Activated T-cell treated with anti-CD3 and anti-CD28 coated beads, Interleukin-2, amount 50 U/mL, for 1 hour (primary cell): ENCODE results near the gene DNAH8.

Source experiments
- DNase-seq: peaks from one replicate; pipeline ENCODE4 v3.0.0-alpha.2; 2020

Gene DNAH8

GRCh38 chr6:38797391-38797790 lies 82.3 kb downstream of the DNAH8 start:
- no peak for DNase-seq

- DNase-seq = no peak
Measured at GRCh38 chr6:38799529-38800184, 84.5 kb downstream of the DNAH8 start.

DNA sequence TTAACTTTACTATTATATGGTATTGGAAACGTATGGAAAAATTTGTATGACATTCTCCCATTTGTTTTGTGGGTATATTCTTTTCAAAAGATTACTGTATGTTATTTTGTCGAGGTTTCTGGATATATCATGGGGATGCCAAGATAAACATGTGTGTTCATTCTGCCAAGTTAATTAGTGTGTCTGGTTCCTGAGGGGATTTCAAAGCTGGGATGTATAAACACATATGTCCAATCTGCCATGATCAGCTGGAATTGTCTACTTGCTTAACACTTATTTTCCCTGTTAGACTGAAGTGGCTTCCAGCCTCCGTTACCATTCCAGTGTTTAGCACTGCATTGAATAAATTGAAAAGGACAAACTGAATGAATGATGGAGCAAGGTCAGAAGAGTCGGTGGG lies 86.2 kb downstream of the DNAH8 start:
- no peak for DNase-seq

GRCh38 chr6:38802497-38802896 lies 87.4 kb downstream of the DNAH8 start:
- no peak for DNase-seq

DNA sequence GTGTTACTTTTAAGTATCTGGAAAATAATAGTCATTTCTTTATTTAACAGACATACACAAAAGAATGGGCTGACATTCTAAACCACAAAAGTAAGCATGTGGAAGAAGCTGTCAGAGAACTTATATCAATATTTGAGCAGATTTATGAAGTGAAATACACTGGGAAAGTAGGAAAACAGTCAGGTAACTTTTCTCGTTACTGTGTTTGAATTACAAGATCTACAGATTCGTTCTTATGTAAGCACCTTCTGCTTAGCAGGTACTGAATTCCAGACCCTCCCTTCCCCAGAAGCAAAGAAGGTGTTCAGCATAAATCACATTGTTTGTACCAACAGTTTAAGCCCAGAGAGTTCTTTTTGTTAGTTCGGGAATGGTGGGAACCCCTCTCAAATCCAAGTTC lies 88.0 kb downstream of the DNAH8 start:
- no peak for DNase-seq

GRCh38 chr6:38804358-38804757 lies 89.2 kb downstream of the DNAH8 start:
- DNase-seq = no peak

DNA sequence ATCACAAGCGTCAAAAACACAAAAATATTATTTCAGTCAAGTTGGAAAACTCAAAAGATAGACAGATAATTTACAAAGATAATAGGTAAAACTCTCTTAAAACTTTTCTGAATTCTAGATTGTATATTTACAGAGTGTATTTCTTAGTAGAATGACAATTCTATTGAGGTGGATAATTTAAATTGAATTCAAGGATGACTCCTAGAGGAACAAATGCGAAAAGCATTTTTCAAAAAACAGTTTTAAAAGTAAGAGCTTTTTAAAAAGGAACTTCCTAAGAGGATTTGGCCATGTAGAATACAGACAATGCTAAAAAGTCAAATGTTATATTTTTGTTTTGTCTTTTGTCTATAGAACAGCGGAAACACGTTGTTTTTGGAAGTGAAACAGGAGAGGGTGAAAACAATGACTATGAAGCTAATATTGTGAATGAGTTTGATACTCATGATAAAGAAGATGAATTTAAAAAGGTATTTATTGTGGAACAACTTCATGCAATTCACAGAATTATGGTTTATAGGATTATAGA lies 90.1 kb downstream of the DNAH8 start:
- DNase-seq = no peak

- DNase-seq = no peak
Measured at GRCh38 chr6:38805692-38806091, 90.6 kb downstream of the DNAH8 start.

DNA sequence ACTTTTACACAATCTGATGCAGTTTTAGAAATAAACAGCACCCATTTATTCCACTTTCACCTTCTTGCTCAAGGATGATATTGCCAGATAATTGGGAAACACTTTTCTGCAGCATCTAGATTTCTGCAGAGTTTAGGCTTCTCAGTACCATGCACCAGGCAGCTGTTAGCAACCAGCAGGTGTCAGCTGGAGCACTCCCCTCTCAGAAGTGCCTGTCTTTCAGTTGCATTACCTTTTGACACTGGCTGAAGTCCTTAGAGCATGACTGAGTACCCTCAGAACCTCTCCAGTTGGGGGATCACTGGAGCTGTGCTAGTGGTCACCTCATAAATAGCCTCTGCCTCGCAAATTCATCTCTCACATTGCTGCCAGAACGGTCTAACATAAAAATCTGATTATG lies 91.2 kb downstream of the DNAH8 start:
- DNase-seq = no peak

DNA sequence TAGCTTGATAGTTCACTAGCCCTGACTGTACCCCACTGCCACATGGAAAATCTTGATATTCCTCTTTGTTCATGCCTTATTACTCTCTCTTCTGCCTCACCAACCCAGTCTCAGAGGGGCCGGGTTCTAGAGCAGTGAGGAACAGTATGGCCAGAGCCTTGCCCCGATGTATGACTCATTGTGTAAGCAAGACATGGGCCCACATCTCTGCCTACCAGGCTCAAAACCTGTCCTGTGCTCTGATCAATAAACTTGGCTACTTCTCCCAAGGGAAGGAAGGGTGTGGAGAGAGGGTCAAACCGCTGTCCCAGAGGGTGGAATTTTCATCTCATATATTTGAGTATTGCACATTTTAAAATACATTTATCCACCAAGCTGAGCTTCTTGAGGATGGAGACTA lies 91.7 kb downstream of the DNAH8 start:
- no peak for DNase-seq

DNA sequence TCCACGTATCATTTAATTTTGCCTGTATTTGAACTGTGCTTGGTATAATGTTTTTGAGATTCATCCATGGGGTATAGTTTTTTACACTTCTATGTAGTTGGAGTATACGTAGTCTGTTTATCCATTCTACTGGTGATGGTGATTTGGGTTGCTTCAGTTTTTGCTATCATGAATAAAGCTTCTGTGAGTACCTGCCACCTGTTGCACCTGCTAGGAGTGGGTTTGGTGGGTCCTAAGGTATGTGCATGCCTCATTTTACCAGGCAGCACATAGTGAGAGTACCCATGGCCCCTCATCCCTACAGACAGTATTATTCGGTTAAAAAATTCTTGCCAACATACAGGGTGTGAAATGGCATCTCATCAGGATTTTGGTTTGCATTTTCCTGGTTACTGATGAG lies 92.9 kb downstream of the DNAH8 start:
- DNase-seq = no peak

GRCh38 chr6:38813041-38813823 lies 98.1 kb downstream of the DNAH8 start:
- no peak for DNase-seq

- no peak for DNase-seq
Measured at GRCh38 chr6:38814761-38815160, 99.7 kb downstream of the DNAH8 start.

- no peak for DNase-seq
Measured at GRCh38 chr6:38815250-38815649, 100.1 kb downstream of the DNAH8 start.

DNA sequence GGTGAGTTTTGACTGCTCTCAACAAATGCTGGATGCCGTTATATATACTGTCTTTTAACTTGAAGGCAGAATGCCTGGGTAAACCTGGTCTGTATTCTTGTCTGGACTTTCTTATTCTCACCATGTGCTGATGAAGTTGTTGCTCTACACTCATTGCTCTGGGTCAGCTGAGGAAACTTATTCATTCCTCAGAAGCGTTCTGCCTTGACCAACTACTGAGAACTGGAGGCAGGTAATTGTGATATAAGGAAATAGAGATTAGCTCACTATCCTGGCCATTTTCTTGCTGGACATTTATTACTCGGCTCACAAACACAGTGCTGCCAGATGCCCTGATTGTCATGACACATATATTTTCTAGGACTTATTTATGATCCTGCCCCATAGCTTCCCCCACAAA lies 103.6 kb downstream of the DNAH8 start:
- no peak for DNase-seq

- no peak for DNase-seq
Measured at GRCh38 chr6:38822963-38823362, 107.9 kb downstream of the DNAH8 start.

- no peak for DNase-seq
Measured at GRCh38 chr6:38824243-38824894, 109.3 kb downstream of the DNAH8 start.

GRCh38 chr6:38827024-38827423 lies 111.9 kb downstream of the DNAH8 start:
- no peak for DNase-seq

DNA sequence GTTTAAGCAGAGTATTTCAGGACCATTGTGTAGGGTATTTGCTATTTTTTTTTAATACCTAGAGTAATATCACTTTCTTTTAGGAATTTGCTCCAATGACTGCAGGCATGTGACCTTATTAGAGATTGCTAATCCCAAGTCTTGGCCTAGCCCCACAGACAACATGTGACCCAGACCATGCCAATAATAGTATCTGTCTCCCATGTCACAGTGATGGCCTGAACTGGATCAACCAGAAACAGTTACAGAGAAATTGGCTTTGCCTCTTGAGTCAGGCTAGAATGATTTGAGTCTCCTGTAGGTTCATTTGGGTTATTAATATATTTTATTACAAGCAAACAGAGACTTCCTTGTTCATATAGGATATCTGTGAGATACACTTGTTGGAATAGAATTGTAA lies 116.8 kb downstream of the DNAH8 start:
- DNase-seq = no peak

GRCh38 chr6:38833320-38833719 lies 118.2 kb downstream of the DNAH8 start:
- no peak for DNase-seq

- DNase-seq = no peak
Measured at GRCh38 chr6:38836585-38836984, 121.5 kb downstream of the DNAH8 start.

- no peak for DNase-seq
Measured at GRCh38 chr6:38837101-38837500, 122.0 kb downstream of the DNAH8 start.

DNA sequence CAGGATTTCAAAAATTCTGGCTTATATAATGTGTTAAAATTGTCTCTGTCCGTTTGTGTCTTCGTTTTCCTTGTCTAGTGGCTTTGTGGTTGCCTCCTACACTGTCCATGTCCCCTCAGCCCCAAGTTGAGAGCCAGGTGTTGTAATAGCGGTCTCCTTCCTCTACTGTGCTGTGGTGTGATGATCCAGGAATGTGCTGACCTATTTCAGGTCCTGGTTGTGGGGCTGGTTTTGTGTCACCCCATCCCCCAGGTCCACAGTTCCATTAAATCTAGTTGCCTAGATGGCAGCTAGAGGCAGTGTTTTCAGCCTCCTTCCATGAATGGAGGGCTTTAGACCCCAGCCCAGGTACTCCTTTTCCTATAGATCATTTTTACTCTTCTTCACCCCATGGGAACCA lies 128.7 kb downstream of the DNAH8 start:
- no peak for DNase-seq

GRCh38 chr6:38845931-38846330 lies 130.8 kb downstream of the DNAH8 start:
- DNase-seq = no peak
